ENCODE data around the gene ANXA5. TPM values are rescaled to one million over a fixed set of nuclear protein-coding genes. Genes with fewer than 3 reads are reported as not detected.

The ANXA5 gene
- total and polyA plus RNA-seq, 9 of the 15 experiments (the other 6 are each of a cell fraction or from before 2014, with no cell fraction given) = 49.9 to 131 (median 84.5) TPM

DNA sequence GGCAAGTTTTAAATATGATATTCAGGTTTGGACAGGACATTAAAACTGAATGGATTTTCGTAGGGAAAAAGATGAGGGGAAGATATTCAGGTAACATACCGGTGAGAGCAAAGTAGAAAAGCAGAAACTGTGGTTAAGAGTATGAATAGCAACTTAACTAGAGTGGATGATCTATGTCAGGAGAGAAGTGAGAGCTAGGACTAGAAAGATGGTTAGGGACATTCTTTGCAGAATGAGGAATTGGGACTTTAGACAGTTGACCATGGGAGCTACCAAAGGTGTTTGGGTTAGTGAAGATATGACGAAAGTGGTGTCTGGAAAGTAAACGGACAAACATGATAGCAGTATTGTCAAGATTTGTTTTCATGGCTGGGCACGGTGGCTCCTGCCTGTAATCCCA, 45.2 kb downstream of the ANXA5 start:
- BruUV-seq (replicated peaks) = no TSS peak
- Histone ChIP-seq H3K36me3 (ENCODE audit: control insufficient read depth, insufficient read depth, low read length) (no peaks in the 10 kb centered on the region), H3K27ac (ENCODE audit: extremely low read depth, low read depth, low read length) (no peak overlapping the region), H3K4me1 (replicated peaks in 1 of 2; ENCODE audit: control insufficient read depth in 2 of 2, insufficient read depth in 2 of 2, low read length in 2 of 2) (no peaks in the 10 kb centered on the region; a peak in 1 of 5 replicates), H3K9ac (ENCODE audit: insufficient read depth in 1 of 2, low read depth in 2 of 2, low read length in 2 of 2) (no peak overlapping the region), H3K4me3 (no peak overlapping the region), H3K27me3 (ENCODE audit: control insufficient read depth in 2 of 2, insufficient read depth in 2 of 2, low read length in 2 of 2) (no peaks in the 10 kb centered on the region), H3K79me2 (ENCODE audit: control insufficient read depth, insufficient read depth, low read length) (no peaks in the 10 kb centered on the region), H3K9me1 (ENCODE audit: control insufficient read depth, insufficient read depth, low read length) (no peaks in the 10 kb centered on the region), H2AFZ (ENCODE audit: low read depth, low read length) (no peak overlapping the region), H3K9me3 (replicated peaks; ENCODE audit: control insufficient read depth, insufficient read depth, low read depth, low read length) (no peaks in the 10 kb centered on the region), H3K4me2 (ENCODE audit: insufficient read depth, low read length) (no peak overlapping the region), H4K20me1 (replicated peaks; ENCODE audit: control insufficient read depth, insufficient read depth, low read length) (no peaks in the 10 kb centered on the region)
- no peak for FAIRE-seq
- POLR2A ChIA-PET = no interaction called here
- no peak for DNase-seq (ENCODE audit: extremely low read depth in 1 of 4, low spot score in 3 of 4)
- in situ Hi-C loops (cut with MboI) = no loop called here
- intact Hi-C loops (cut with micrococcal nuclease) = no loop called here
- TF ChIP-seq CBX8 (IDR thresholded peaks at IDR 0.05; ENCODE audit: borderline replicate concordance, extremely low read depth, low read depth, low read length, poor library complexity, severe bottlenecking) (no peak), ZNF384 (IDR thresholded peaks at IDR 0.05; ENCODE audit: low read depth, low read length) (no peak), SP2 (IDR thresholded peaks at IDR 0.05; ENCODE audit: extremely low read depth, low read depth, low read length, poor library complexity, severe bottlenecking) (no peak)
- TF ChIP-seq, protein P1, sequence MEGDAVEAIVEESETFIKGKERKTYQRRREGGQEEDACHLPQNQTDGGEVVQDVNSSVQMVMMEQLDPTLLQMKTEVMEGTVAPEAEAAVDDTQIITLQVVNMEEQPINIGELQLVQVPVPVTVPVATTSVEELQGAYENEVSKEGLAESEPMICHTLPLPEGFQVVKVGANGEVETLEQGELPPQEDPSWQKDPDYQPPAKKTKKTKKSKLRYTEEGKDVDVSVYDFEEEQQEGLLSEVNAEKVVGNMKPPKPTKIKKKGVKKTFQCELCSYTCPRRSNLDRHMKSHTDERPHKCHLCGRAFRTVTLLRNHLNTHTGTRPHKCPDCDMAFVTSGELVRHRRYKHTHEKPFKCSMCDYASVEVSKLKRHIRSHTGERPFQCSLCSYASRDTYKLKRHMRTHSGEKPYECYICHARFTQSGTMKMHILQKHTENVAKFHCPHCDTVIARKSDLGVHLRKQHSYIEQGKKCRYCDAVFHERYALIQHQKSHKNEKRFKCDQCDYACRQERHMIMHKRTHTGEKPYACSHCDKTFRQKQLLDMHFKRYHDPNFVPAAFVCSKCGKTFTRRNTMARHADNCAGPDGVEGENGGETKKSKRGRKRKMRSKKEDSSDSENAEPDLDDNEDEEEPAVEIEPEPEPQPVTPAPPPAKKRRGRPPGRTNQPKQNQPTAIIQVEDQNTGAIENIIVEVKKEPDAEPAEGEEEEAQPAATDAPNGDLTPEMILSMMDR (IDR thresholded peaks at IDR 0.05 in 2 of 3, conservative IDR thresholded peaks at IDR 0.05 in 1 of 3; ENCODE audit: insufficient read depth in 2 of 3, low read depth in 1 of 3, low read length in 3 of 3) = no peak
- CTCF ChIA-PET (ENCODE audit: low intra/inter-chr PET ratio) = no interaction called here
- ATAC-seq = no peak
- WGBS (ENCODE audit: insufficient coverage, low coverage, missing lambda C conversion rate) = 0% methylated on average over 5 of the region's 5 CpGs
